Measurements from ENCODE around the gene TMEM41A. TPM values are rescaled to one million over a fixed set of nuclear protein-coding genes. Genes with fewer than 3 reads are reported as not detected.

Gene TMEM41A
- total RNA-seq, 1 donor from 2014 or later, result 9.6 TPM

GRCh38 chr3:185534511-185534910 is 35.7 kb upstream of the TMEM41A start:
- H3K4me1 ChIP-seq, result no peaks in the 10 kb centered on the region
- intact Hi-C loops (cut with DNase I), result no loop called here
- H3K4me3 ChIP-seq, result no peak overlapping the region
- no peaks in the 10 kb centered on the region for H3K27me3 ChIP-seq
- no peak overlapping the region for H3K27ac ChIP-seq
- DNase-seq (ENCODE audit: extremely low spot score in 2 of 2), result no peak
- no peaks in the 10 kb centered on the region for H3K36me3 ChIP-seq
- H3K9me3 ChIP-seq, result no peaks in the 10 kb centered on the region
- no peak for TF ChIP-seq CTCF (IDR thresholded peaks at IDR 0.05)
- no peak for TF ChIP-seq POLR2AphosphoS5 (IDR thresholded peaks at IDR 0.05; ENCODE audit: insufficient read depth in 1 of 2, low read depth in 1 of 2)
- TF ChIP-seq POLR2A (IDR thresholded peaks at IDR 0.05), result no peak

GRCh38 chr3:185532901-185533300 is 34.1 kb upstream of the TMEM41A start:
- TF ChIP-seq POLR2A (IDR thresholded peaks at IDR 0.05), result no peak
- TF ChIP-seq POLR2AphosphoS5 (IDR thresholded peaks at IDR 0.05; ENCODE audit: insufficient read depth in 1 of 2, low read depth in 1 of 2), result no peak
- no peak for TF ChIP-seq CTCF (IDR thresholded peaks at IDR 0.05)
- no peaks in the 10 kb centered on the region for H3K4me1 ChIP-seq
- intact Hi-C loops (cut with DNase I), result no loop called here

GRCh38 chr3:185530856-185531255 is 32.0 kb upstream of the TMEM41A start:
- DNase-seq (ENCODE audit: extremely low spot score in 2 of 2), result no peak
- Histone ChIP-seq H3K27ac (no peak overlapping the region), H3K4me1 (no peaks in the 10 kb centered on the region), H3K27me3 (no peaks in the 10 kb centered on the region), H3K9me3 (no peaks in the 10 kb centered on the region), H3K36me3 (no peaks in the 10 kb centered on the region), H3K4me3 (no peak overlapping the region)
- TF ChIP-seq POLR2A (IDR thresholded peaks at IDR 0.05) (no peak), POLR2AphosphoS5 (IDR thresholded peaks at IDR 0.05; ENCODE audit: insufficient read depth in 1 of 2, low read depth in 1 of 2) (no peak), CTCF (IDR thresholded peaks at IDR 0.05) (no peak)
- intact Hi-C loops (cut with DNase I), result no loop called here

More at GRCh38 chr3:185532901-185533300, 34.1 kb upstream of the TMEM41A start:
- Histone ChIP-seq H3K27ac (no peak overlapping the region), H3K9me3 (no peaks in the 10 kb centered on the region), H3K36me3 (no peaks in the 10 kb centered on the region), H3K27me3 (no peaks in the 10 kb centered on the region), H3K4me3 (no peak overlapping the region)
- DNase-seq (ENCODE audit: extremely low spot score in 2 of 2), result no peak

GRCh38 chr3:185528532-185528931 is 29.7 kb upstream of the TMEM41A start:
- TF ChIP-seq POLR2A (IDR thresholded peaks at IDR 0.05) (no peak), CTCF (IDR thresholded peaks at IDR 0.05) (no peak), POLR2AphosphoS5 (IDR thresholded peaks at IDR 0.05; ENCODE audit: insufficient read depth in 1 of 2, low read depth in 1 of 2) (no peak)
- no peaks in the 10 kb centered on the region for H3K36me3 ChIP-seq
- H3K4me3 ChIP-seq, result no peak overlapping the region
- no peak for DNase-seq (ENCODE audit: extremely low spot score in 2 of 2)
- H3K4me1 ChIP-seq, result no peaks in the 10 kb centered on the region
- intact Hi-C loops (cut with DNase I), result no loop called here
- no peaks in the 10 kb centered on the region for H3K9me3 ChIP-seq
- H3K27me3 ChIP-seq, result no peaks in the 10 kb centered on the region
- H3K27ac ChIP-seq, result no peak overlapping the region

- no peaks in the 10 kb centered on the region for H3K27me3 ChIP-seq
- H3K36me3 ChIP-seq, result no peaks in the 10 kb centered on the region
- DNase-seq (ENCODE audit: extremely low spot score in 2 of 2), result no peak
- TF ChIP-seq POLR2A (IDR thresholded peaks at IDR 0.05) (no peak), POLR2AphosphoS5 (IDR thresholded peaks at IDR 0.05; ENCODE audit: insufficient read depth in 1 of 2, low read depth in 1 of 2) (no peak), CTCF (IDR thresholded peaks at IDR 0.05) (no peak)
- H3K9me3 ChIP-seq, result no peaks in the 10 kb centered on the region
- no peak overlapping the region for H3K4me3 ChIP-seq
- H3K27ac ChIP-seq, result no peak overlapping the region
- intact Hi-C loops (cut with DNase I), result no loop called here
- no peaks in the 10 kb centered on the region for H3K4me1 ChIP-seq
These were observed 28.5 kb upstream of the TMEM41A start for GRCh38 chr3:185527364-185527763.
